ENCODE results near the gene FRMD6.
"Not testable (repeated sequence)": the region's sequence is repeated elsewhere in the genome, so short reads cannot be mapped to it uniquely, and the experiment has no call there.

Gene FRMD6

GRCh38 chr14:51627313-51627712, 24.4 kb upstream of the FRMD6 start:
- H3K4me3 ChIP-seq (ENCODE audit: low read depth, low read length), result no peak overlapping the region

- no peak overlapping the region for H3K4me3 ChIP-seq (ENCODE audit: low read depth, low read length)
These were observed 23.5 kb upstream of the FRMD6 start for GRCh38 chr14:51628238-51628637.

GRCh38 chr14:51630987-51631386, 20.7 kb upstream of the FRMD6 start:
- no peak overlapping the region for H3K4me3 ChIP-seq (ENCODE audit: low read depth, low read length)

GRCh38 chr14:51633298-51633697, 18.4 kb upstream of the FRMD6 start:
- not testable (repeated sequence) for H3K4me3 ChIP-seq (ENCODE audit: low read depth, low read length)

GRCh38 chr14:51636109-51636508, 15.6 kb upstream of the FRMD6 start:
- H3K4me3 ChIP-seq (ENCODE audit: low read depth, low read length), result no peak overlapping the region

GRCh38 chr14:51638071-51638944, 13.4 kb upstream of the FRMD6 start:
- no peak overlapping the region for H3K4me3 ChIP-seq (ENCODE audit: low read depth, low read length)

- no peak overlapping the region for H3K4me3 ChIP-seq (ENCODE audit: low read depth, low read length)
These were observed 11.9 kb upstream of the FRMD6 start for GRCh38 chr14:51639668-51640316.

GRCh38 chr14:51643140-51643539, 8.6 kb upstream of the FRMD6 start:
- no peak overlapping the region for H3K4me3 ChIP-seq (ENCODE audit: low read depth, low read length)

GRCh38 chr14:51644217-51644933, 7.3 kb upstream of the FRMD6 start:
- no peak overlapping the region for H3K4me3 ChIP-seq (ENCODE audit: low read depth, low read length)

- no peak overlapping the region for H3K4me3 ChIP-seq (ENCODE audit: low read depth, low read length)
These were observed 3.4 kb upstream of the FRMD6 start for GRCh38 chr14:51648296-51648695.

GRCh38 chr14:51650716-51651387, 858 bp upstream of the FRMD6 start:
- peak overlapping the region; percentile 77 for H3K4me3 ChIP-seq (ENCODE audit: low read depth, low read length)

- H3K4me3 ChIP-seq (ENCODE audit: low read depth, low read length), result peak overlapping the region; percentile 86
These were observed 713 bp downstream of the FRMD6 start for GRCh38 chr14:51652168-51653078.

- H3K4me3 ChIP-seq (ENCODE audit: low read depth, low read length), result peak overlapping the region; percentile 86
These were observed 1.5 kb downstream of the FRMD6 start for GRCh38 chr14:51653079-51653774.

- no peak overlapping the region for H3K4me3 ChIP-seq (ENCODE audit: low read depth, low read length)
These were observed 2.2 kb downstream of the FRMD6 start for GRCh38 chr14:51653775-51654532.

GRCh38 chr14:51654533-51654845, 2.8 kb downstream of the FRMD6 start:
- H3K4me3 ChIP-seq (ENCODE audit: low read depth, low read length), result no peak overlapping the region

- no peak overlapping the region for H3K4me3 ChIP-seq (ENCODE audit: low read depth, low read length)
These were observed 6.1 kb downstream of the FRMD6 start for GRCh38 chr14:51657762-51658161.

GRCh38 chr14:51658441-51659173, 6.9 kb downstream of the FRMD6 start:
- no peak overlapping the region for H3K4me3 ChIP-seq (ENCODE audit: low read depth, low read length)

- no peak overlapping the region for H3K4me3 ChIP-seq (ENCODE audit: low read depth, low read length)
These were observed 9.0 kb downstream of the FRMD6 start for GRCh38 chr14:51660741-51661140.

Measured in iPS-11a (cell line).